HFFc6 (cell line): ENCODE results near the gene PSMG4. TPM values are rescaled to one million over a fixed set of nuclear protein-coding genes. Genes with fewer than 3 reads are reported as not detected.

Experiments used
- DNase-seq: peaks from one replicate; pipeline ENCODE4 v3.0.0-alpha.2; 2018
- H3K27ac Mint-ChIP-seq: 2 replicates; pipeline ENCODE4 v1.8.0; 2020; ENCODE audit warnings: mild to moderate bottlenecking, mixed read lengths
- H3K27me3 Mint-ChIP-seq: 2 replicates; pipeline ENCODE4 v1.8.0; 2021; ENCODE audit warnings: mild to moderate bottlenecking, moderate library complexity, mixed read lengths; ENCODE audit not compliant: insufficient read depth
- H3K36me3 Mint-ChIP-seq: 2 replicates; pipeline ENCODE4 v1.8.0; 2021; ENCODE audit warnings: low read depth, mixed read lengths
- H3K4me1 Mint-ChIP-seq: 2 replicates; pipeline ENCODE4 v1.8.0; 2020; ENCODE audit warnings: low read depth, mixed read lengths
- H3K4me3 Mint-ChIP-seq: 2 replicates; pipeline ENCODE4 v1.8.0; 2020; ENCODE audit warnings: mild to moderate bottlenecking, moderate library complexity, mixed read lengths
- H3K9me3 Mint-ChIP-seq: 2 replicates; pipeline ENCODE4 v1.8.0; 2020; ENCODE audit warnings: mild to moderate bottlenecking, mixed read lengths
- CTCF ChIP-seq: fragments of 200-600 bp; sonication (generic); IDR thresholded peaks from 2 replicates; pipeline ENCODE4 v1.5.0; 2021; ENCODE audit warnings: antibody characterized with exemption, mild to moderate bottlenecking
- total RNA-seq, 6 experiments: library from RNA; stranded (reverse); fragmentation: NEBNext Ultra II Directional; extraction: Animal tissue kit (Norgen Biotek cat#: 25700); gene quantifications; 2 replicates in 1 of 6; 3 replicates in 5 of 6; pipeline ENCODE4 v1.2.3, GENCODE V29; 2021

The PSMG4 gene
- total RNA-seq, 6 experiments from 2014 or later, result 14.9 to 20.1 (median 17.6) TPM

- H3K9me3 Mint-ChIP-seq, result no peaks in the 10 kb centered on the region
- no peaks in the 10 kb centered on the region; the same call in 1 of the 2 replicates for H3K4me1 Mint-ChIP-seq
- H3K27me3 Mint-ChIP-seq, result peaks cover 50% of the 10 kb centered on the region
- no peak for DNase-seq
- H3K36me3 Mint-ChIP-seq, result no peaks in the 10 kb centered on the region
- H3K27ac Mint-ChIP-seq, result no peak overlapping the region
- TF ChIP-seq CTCF, result no peak
- H3K4me3 Mint-ChIP-seq, result no peak overlapping the region
These were observed 39.2 kb downstream of the PSMG4 start for GRCh38 chr6:3297909-3298308.

GRCh38 chr6:3299221-3299620 is 40.5 kb downstream of the PSMG4 start:
- DNase-seq, result no peak

GRCh38 chr6:3301506-3301905 is 42.8 kb downstream of the PSMG4 start:
- no peak overlapping the region for H3K27ac Mint-ChIP-seq
- no peaks in the 10 kb centered on the region; the same call in 1 of the 2 replicates for H3K4me1 Mint-ChIP-seq
- DNase-seq, result no peak
- TF ChIP-seq CTCF, result no peak
- H3K27me3 Mint-ChIP-seq, result peaks cover 51% of the 10 kb centered on the region
- peaks cover 7% of the 10 kb centered on the region for H3K9me3 Mint-ChIP-seq
- peaks cover 7% of the 10 kb centered on the region for H3K36me3 Mint-ChIP-seq
- no peak overlapping the region for H3K4me3 Mint-ChIP-seq

More at GRCh38 chr6:3299221-3299620, 40.5 kb downstream of the PSMG4 start:
- TF ChIP-seq CTCF, result no peak
- H3K4me3 Mint-ChIP-seq, result no peak overlapping the region
- peaks cover 52% of the 10 kb centered on the region for H3K27me3 Mint-ChIP-seq
- no peaks in the 10 kb centered on the region for H3K36me3 Mint-ChIP-seq
- H3K27ac Mint-ChIP-seq, result no peak overlapping the region
- H3K4me1 Mint-ChIP-seq, result no peaks in the 10 kb centered on the region; the same call in 1 of the 2 replicates
- H3K9me3 Mint-ChIP-seq, result no peaks in the 10 kb centered on the region

- H3K27me3 Mint-ChIP-seq, result peaks cover 54% of the 10 kb centered on the region
- no peaks in the 10 kb centered on the region for H3K4me1 Mint-ChIP-seq
- peaks cover 7% of the 10 kb centered on the region for H3K36me3 Mint-ChIP-seq
- no peak overlapping the region for H3K27ac Mint-ChIP-seq
- no peak for TF ChIP-seq CTCF
- no peak for DNase-seq
- peaks cover 7% of the 10 kb centered on the region for H3K9me3 Mint-ChIP-seq
- H3K4me3 Mint-ChIP-seq, result no peak overlapping the region
These were observed 45.2 kb downstream of the PSMG4 start for GRCh38 chr6:3303795-3304411.

GRCh38 chr6:3304500-3305215 is 45.9 kb downstream of the PSMG4 start:
- Mint-ChIP-seq H3K4me1 (no peaks in the 10 kb centered on the region), H3K36me3 (peaks cover 7% of the 10 kb centered on the region)
- TF ChIP-seq CTCF, result no peak

More at GRCh38 chr6:3304500-3305215, 45.9 kb downstream of the PSMG4 start:
- no peak for DNase-seq
- H3K9me3 Mint-ChIP-seq, result peaks cover 7% of the 10 kb centered on the region
- no peak overlapping the region for H3K4me3 Mint-ChIP-seq
- H3K27ac Mint-ChIP-seq, result no peak overlapping the region
- peaks cover 58% of the 10 kb centered on the region for H3K27me3 Mint-ChIP-seq
